ENCODE results near the gene ETFA.

ETFA gene

GRCh38 chr15:76195506-76196268 lies 115.6 kb downstream of the ETFA start:
- H3K9me2 ChIP-seq (ENCODE audit: low read depth, low read length): no peaks in the 10 kb centered on the region
- H3K9me3 ChIP-seq (ENCODE audit: low read length): no peaks in the 10 kb centered on the region
- H3K36me3 ChIP-seq (ENCODE audit: insufficient read depth, low read length): no peaks in the 10 kb centered on the region
- H3K4me3 ChIP-seq (ENCODE audit: low read depth, low read length, poor library complexity, severe bottlenecking): no peak overlapping the region
- H2AFZ ChIP-seq (ENCODE audit: low read length): no peak overlapping the region
- H3K4me1 ChIP-seq (ENCODE audit: insufficient read depth, low read length, severe bottlenecking): peaks cover 7% of the 10 kb centered on the region
- no peaks in the 10 kb centered on the region for H3K79me2 ChIP-seq (ENCODE audit: insufficient read depth, low read length)
- no peaks in the 10 kb centered on the region for H4K20me1 ChIP-seq (ENCODE audit: insufficient read depth, low read length)
- no peak overlapping the region for H3K27ac ChIP-seq (ENCODE audit: low read depth, low read length, poor library complexity, severe bottlenecking)
- H3F3A ChIP-seq (ENCODE audit: insufficient read depth, low read length): no peaks in the 10 kb centered on the region
- H3K9ac ChIP-seq (ENCODE audit: low read length): no peak overlapping the region
- H3K27me3 ChIP-seq (ENCODE audit: insufficient read depth, low read length): no peaks in the 10 kb centered on the region
- H3K4me2 ChIP-seq (ENCODE audit: low read length): no peak overlapping the region
- TF ChIP-seq EZH2 (IDR thresholded peaks at IDR 0.05; ENCODE audit: borderline replicate concordance, low read length) (no peak), CTCF (IDR thresholded peaks at IDR 0.05; ENCODE audit: low read length) (no peak)

- no peaks in the 10 kb centered on the region for H3F3A ChIP-seq (ENCODE audit: insufficient read depth, low read length)
- H3K9me3 ChIP-seq (ENCODE audit: low read length): no peaks in the 10 kb centered on the region
- H3K4me2 ChIP-seq (ENCODE audit: low read length): no peak overlapping the region
- no peak overlapping the region for H2AFZ ChIP-seq (ENCODE audit: low read length)
- H3K4me1 ChIP-seq (ENCODE audit: insufficient read depth, low read length, severe bottlenecking): peaks cover 10% of the 10 kb centered on the region
- H3K27ac ChIP-seq (ENCODE audit: low read depth, low read length, poor library complexity, severe bottlenecking): no peak overlapping the region
- no peak overlapping the region for H3K9ac ChIP-seq (ENCODE audit: low read length)
- no peaks in the 10 kb centered on the region for H3K36me3 ChIP-seq (ENCODE audit: insufficient read depth, low read length)
- no peaks in the 10 kb centered on the region for H3K79me2 ChIP-seq (ENCODE audit: insufficient read depth, low read length)
- H3K4me3 ChIP-seq (ENCODE audit: low read depth, low read length, poor library complexity, severe bottlenecking): no peak overlapping the region
- no peaks in the 10 kb centered on the region for H4K20me1 ChIP-seq (ENCODE audit: insufficient read depth, low read length)
- H3K27me3 ChIP-seq (ENCODE audit: insufficient read depth, low read length): no peaks in the 10 kb centered on the region; the same call in 1 of the 2 replicates
- H3K9me2 ChIP-seq (ENCODE audit: low read depth, low read length): no peaks in the 10 kb centered on the region
- TF ChIP-seq EZH2 (IDR thresholded peaks at IDR 0.05; ENCODE audit: borderline replicate concordance, low read length) (no peak), CTCF (IDR thresholded peaks at IDR 0.05; ENCODE audit: low read length) (no peak)
These were observed 117.3 kb downstream of the ETFA start for GRCh38 chr15:76193934-76194333.

- H3K27ac ChIP-seq (ENCODE audit: low read depth, low read length, poor library complexity, severe bottlenecking): no peak overlapping the region
- H3K9me2 ChIP-seq (ENCODE audit: low read depth, low read length): no peaks in the 10 kb centered on the region
- no peak for TF ChIP-seq CTCF (IDR thresholded peaks at IDR 0.05; ENCODE audit: low read length)
- TF ChIP-seq EZH2 (IDR thresholded peaks at IDR 0.05; ENCODE audit: borderline replicate concordance, low read length): no peak
- peaks cover 10% of the 10 kb centered on the region for H3K4me1 ChIP-seq (ENCODE audit: insufficient read depth, low read length, severe bottlenecking)
- H3K27me3 ChIP-seq (ENCODE audit: insufficient read depth, low read length): no peaks in the 10 kb centered on the region; the same call in 1 of the 2 replicates
- no peak overlapping the region for H3K4me3 ChIP-seq (ENCODE audit: low read depth, low read length, poor library complexity, severe bottlenecking)
- H2AFZ ChIP-seq (ENCODE audit: low read length): no peak overlapping the region
- H4K20me1 ChIP-seq (ENCODE audit: insufficient read depth, low read length): no peaks in the 10 kb centered on the region
- H3K36me3 ChIP-seq (ENCODE audit: insufficient read depth, low read length): no peaks in the 10 kb centered on the region
- H3F3A ChIP-seq (ENCODE audit: insufficient read depth, low read length): no peaks in the 10 kb centered on the region
- no peaks in the 10 kb centered on the region for H3K79me2 ChIP-seq (ENCODE audit: insufficient read depth, low read length)
- H3K9ac ChIP-seq (ENCODE audit: low read length): no peak overlapping the region
- no peak overlapping the region for H3K4me2 ChIP-seq (ENCODE audit: low read length)
- no peaks in the 10 kb centered on the region for H3K9me3 ChIP-seq (ENCODE audit: low read length)
These were observed 118.6 kb downstream of the ETFA start for GRCh38 chr15:76192715-76193114.

All from OCI-LY1 (cell line).